Activated naive CD4-positive, alpha-beta T cell treated with anti-CD3 and anti-CD28 coated beads, Interleukin-2, amount 50 U/mL, for 16 hours (primary cell): ENCODE measurements around the gene ANHX.

Experiments used
- DNase-seq: peaks from one replicate; pipeline ENCODE4 v3.0.0-alpha.2; 2020

ANHX gene

DNA sequence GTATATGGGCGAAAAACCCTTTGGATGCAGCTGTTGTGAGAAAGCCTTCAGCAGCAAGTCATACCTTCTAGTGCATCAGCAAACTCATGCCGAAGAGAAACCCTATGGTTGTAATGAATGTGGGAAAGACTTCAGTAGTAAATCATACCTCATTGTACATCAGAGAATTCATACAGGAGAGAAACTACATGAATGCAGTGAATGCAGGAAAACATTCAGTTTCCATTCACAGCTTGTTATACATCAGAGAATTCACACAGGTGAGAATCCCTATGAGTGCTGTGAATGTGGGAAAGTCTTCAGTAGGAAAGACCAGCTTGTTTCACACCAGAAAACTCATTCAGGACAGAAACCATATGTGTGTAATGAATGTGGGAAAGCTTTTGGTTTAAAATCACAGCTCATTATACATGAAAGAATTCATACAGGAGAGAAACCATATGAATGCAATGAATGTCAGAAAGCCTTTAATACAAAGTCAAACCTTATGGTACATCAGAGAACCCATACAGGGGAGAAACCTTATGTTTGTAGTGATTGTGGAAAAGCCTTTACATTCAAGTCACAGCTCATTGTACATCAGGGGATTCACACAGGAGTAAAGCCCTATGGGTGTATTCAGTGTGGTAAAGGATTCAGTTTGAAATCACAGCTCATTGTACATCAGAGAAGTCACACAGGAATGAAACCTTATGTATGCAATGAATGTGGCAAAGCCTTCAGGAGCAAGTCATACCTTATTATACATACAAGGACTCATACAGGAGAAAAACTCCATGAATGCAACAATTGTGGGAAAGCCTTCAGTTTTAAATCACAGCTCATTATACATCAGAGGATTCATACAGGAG, 33.0 kb downstream of the ANHX start:
- no peak for DNase-seq

DNA sequence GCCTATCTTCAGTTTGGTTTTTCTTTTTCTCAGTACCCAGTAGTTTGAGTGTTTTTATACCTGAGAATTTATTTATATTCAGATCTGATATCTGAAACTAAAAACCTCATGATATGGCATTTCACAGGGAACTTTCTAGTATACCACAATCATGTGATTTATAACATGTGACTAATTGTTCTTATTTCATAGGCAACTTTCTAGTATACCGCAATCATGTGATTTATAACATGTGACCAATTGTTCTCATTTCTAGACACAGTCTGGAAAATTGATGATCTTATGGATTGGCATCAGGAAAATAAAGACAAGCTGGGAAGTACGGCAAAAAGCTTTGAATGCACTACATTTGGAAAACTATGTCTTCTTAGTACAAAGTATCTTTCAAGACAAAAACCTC, 33.8 kb downstream of the ANHX start:
- DNase-seq = no peak

DNA sequence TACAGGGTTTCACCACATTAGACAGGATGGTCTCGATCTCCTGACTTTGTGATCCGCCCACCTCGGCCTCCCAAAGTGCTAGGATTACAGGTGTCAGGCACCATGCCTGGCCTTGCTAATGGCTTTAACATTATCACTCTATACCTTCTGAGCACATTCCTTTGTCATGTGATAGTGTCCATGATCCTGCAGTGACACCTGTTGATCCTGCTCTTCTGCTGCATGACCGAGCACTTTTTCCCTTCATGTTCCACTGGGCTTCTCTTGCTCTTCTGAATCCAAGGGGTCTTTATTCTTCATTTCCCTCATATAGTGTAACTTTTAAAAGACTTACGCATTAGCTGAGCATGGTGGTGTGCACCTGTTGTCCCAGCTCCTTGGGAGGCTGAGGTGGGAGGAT, 42.8 kb downstream of the ANHX start:
- DNase-seq = no peak

DNA sequence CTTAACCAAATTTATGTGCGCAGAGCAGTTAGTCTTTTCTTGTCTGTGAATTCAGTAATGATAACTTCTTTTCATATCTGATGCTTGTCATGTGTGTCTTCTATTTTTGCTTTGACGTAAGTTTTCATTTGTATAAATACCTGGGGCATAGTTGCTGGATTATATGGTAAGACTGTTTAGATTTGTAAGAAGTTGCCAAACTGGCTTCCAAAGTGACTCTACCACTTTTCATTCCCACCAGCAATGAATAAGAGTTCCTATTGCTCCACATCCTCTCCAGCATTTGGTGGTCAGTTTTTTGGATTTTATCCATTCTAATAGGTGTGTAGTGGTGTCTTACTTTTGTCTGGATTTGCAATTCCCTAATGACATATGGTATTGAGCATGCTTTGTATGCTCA, 45.5 kb downstream of the ANHX start:
- DNase-seq = no peak

DNA sequence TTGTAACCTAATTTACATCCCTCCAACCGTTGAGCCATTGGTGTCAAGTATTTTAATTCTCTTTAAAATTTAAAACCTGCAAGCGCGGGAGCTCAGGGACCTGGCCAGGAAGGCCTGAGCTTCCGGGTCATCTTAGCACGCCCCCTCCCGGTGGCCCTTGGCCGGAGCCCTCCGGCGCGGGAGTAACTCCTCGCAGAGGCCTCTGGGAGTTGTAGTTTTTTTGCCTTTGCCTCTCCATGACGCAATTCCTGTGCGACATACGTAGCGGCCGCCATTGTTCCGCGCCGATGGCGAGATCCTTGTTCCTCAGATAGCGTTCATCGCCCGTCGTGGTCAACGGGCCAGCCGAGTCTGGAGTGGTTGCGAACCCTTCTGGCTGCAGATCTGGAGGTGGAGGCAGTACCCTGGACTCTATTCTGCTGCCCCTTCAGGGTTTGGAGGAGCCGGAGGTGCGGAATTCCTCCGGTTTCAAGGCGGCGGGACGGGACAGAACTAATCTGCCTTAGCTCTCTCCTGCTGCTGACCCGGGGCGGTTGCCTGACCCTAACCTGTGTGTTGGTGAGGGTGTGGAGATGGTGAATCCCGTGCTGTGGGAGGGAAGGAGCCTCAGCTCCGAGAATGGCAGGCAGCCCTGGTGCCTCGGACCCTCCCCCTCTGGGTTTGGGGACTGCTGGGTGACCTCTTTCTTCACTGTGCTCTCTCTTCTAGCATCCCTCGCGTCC, 54.3 kb downstream of the ANHX start, which contains the start of gene ZNF268:
Gene ZNF268, plus strand, starts transcription at position 258 of the 722 bp plus-strand sequence. CDS start 503 bp downstream, outside the sequence.
- DNase-seq = peak; percentile 86

DNA sequence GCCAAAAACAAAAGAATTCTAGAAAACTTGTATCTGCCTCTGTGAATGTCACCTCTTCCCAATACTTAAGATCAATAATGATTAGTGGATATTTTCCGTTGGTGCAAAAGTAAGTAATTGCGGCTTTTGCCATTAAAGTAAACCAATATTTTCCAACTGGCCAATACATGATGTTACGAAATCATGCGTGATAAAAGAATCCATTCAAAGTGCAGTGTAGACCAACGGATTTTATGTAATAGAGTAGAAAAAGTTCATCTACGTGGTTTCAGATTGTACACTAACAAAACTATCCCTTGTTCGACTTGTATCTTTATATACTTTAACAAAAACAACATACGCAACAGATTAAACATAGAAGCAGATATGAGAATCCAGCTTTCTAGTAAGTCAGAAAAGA, 55.0 kb downstream of the ANHX start:
- DNase-seq = no peak

DNA sequence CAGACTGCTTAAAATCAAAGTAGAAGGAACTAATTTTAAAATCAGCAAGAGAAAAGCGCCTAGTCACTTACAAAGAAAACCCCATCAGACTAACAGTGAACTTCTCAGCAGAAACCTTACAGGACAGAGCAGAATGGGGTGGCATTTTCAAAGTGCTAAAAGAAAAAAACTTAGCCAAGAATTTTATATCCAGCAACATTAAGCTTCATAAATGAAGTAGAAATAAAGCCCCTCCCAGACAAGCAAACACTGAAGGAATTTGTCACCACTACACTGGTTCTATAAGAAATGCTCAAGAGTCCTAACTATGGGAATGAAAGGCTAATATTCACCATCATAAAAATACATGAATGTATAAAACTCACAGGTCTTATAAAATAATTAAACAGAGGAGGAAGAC, 60.8 kb downstream of the ANHX start:
- no peak for DNase-seq

DNA sequence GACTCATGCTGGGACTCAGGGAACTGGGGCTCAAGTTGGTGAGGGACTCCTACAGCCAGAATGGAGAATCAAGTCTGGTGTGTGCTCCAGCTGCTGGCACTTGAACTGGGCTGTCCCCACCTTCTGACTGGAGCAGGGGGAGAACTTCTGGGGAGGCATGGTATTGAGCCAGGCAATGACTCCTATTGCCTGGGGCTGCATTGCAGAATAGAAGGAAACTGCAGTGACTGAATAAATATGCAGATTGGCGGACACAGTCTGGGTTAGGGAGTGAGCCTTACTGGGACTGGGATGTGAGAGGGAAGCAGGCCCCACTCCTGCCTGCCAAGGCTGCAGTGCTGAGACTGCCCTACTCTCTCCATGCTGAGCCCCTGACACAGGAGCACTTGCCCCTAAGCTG, 63.2 kb downstream of the ANHX start:
- DNase-seq = no peak
